ENCODE data around the gene VILL. TPM values are rescaled to one million over a fixed set of nuclear protein-coding genes. Genes with fewer than 3 reads are reported as not detected.
A peak's percentile ranks its signal among the peaks of the same experiment; 100 is the strongest.
"Not testable (repeated sequence)": the region's sequence is repeated elsewhere in the genome, so short reads cannot be mapped to it uniquely, and the experiment has no call there.

Gene VILL
- total RNA-seq, 4 donors from 2014 or later, result 112 to 214 (median 172) TPM

DNA sequence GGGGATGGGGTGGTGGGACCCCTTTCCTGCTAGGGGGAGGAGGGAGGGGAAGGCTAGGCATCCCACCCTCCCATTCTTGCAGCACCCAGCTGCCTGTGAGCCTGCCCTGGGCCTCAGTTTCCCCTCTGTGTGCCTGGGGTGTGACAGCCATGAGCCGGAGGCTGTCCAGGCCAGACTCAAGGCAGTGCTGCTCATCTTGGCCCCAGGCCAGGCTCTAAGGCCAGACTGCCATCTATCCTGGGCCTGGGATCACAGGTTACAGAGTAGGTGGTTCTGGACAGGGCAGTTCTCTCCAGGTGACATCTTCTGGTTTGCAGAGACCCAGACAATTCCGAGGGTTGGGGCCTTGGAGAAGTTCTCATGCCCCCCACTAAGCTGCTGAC, 3.3 kb upstream of the VILL start:
- Histone ChIP-seq H3K27ac (peak overlapping the region; percentile 84 to 92 (median 88)), H3K4me1 (peaks cover 11 to 53% (median 47%) of the 10 kb centered on the region in 4 donors), H3K4me3 (no peak overlapping the region), H3K9me3 (no peaks in the 10 kb centered on the region), H3K27me3 (no peaks in the 10 kb centered on the region), H3K36me3 (no peaks in the 10 kb centered on the region)
- intact Hi-C loops (cut with DNase I; ENCODE audit: low total_unique reads), result no loop called here
- DNase-seq, result no peak
- in situ Hi-C loops (cut with MboI; ENCODE audit: low pct_ligation_motif_present in 1 of 4, low pct_unique_long_range_greater_than_20kb in 1 of 4, low sequenced_read_pairs in 3 of 4), result no loop called here
- TF ChIP-seq POLR2A (IDR thresholded peaks at IDR 0.05) (no peak), POLR2AphosphoS5 (IDR thresholded peaks at IDR 0.05) (no peak), CTCF (IDR thresholded peaks at IDR 0.05) (no peak), EP300 (IDR thresholded peaks at IDR 0.05; ENCODE audit: low read depth) (no peak)
- WGBS, 2 donors (ENCODE audit: low coverage in 1 of 2), result 62% methylated on average over 2 of the region's 2 CpGs; no CpG with 5 or more reads in 1 of the 2 donors

- Histone ChIP-seq H3K4me1 (peaks cover 11 to 56% (median 48%) of the 10 kb centered on the region in 4 donors), H3K9me3 (no peaks in the 10 kb centered on the region), H3K27ac (peak overlapping the region; percentile 84 to 92 (median 88)), H3K4me3 (peak overlapping the region in 1 of 4 donors; percentile 19), H3K27me3 (no peaks in the 10 kb centered on the region), H3K36me3 (no peaks in the 10 kb centered on the region)
- WGBS, 2 donors (ENCODE audit: low coverage in 1 of 2), result 55% methylated on average over 7 of the region's 7 CpGs; no CpG with 5 or more reads in 1 of the 2 donors
- TF ChIP-seq POLR2A (IDR thresholded peaks at IDR 0.05) (peak; percentile 57), EP300 (IDR thresholded peaks at IDR 0.05; ENCODE audit: low read depth) (no peak), POLR2AphosphoS5 (IDR thresholded peaks at IDR 0.05) (peak in 2 of 3 donors; percentile 73 to 86)
- intact Hi-C loops (cut with DNase I; ENCODE audit: low total_unique reads) (no loop called here), in situ Hi-C loops (cut with MboI; ENCODE audit: low pct_ligation_motif_present in 1 of 4, low pct_unique_long_range_greater_than_20kb in 1 of 4, low sequenced_read_pairs in 3 of 4) (no loop called here)
- DNase-seq, result peak; percentile 66
Measured at GRCh38 chr3:37987751-37988179, 2.8 kb upstream of the VILL start.

GRCh38 chr3:37988376-37988775, 2.2 kb upstream of the VILL start:
- H3K27me3 ChIP-seq; H3K36me3 ChIP-seq; H3K9me3 ChIP-seq; intact Hi-C loops (cut with DNase I; ENCODE audit: low total_unique reads); DNase-seq; in situ Hi-C loops (cut with MboI; ENCODE audit: low pct_ligation_motif_present in 1 of 4, low pct_unique_long_range_greater_than_20kb in 1 of 4, low sequenced_read_pairs in 3 of 4): not testable (repeated sequence)
- peaks cover 15 to 61% (median 54%) of the 10 kb centered on the region in 4 donors for H3K4me1 ChIP-seq
- H3K4me3 ChIP-seq, result peak overlapping the region in 1 of 4 donors; percentile 19
- peak overlapping the region; percentile 84 to 92 (median 88) for H3K27ac ChIP-seq
- 50 to 75% methylated on average over 1 to 10 of the region's 10 CpGs for WGBS, 2 donors (ENCODE audit: low coverage in 1 of 2)

DNA sequence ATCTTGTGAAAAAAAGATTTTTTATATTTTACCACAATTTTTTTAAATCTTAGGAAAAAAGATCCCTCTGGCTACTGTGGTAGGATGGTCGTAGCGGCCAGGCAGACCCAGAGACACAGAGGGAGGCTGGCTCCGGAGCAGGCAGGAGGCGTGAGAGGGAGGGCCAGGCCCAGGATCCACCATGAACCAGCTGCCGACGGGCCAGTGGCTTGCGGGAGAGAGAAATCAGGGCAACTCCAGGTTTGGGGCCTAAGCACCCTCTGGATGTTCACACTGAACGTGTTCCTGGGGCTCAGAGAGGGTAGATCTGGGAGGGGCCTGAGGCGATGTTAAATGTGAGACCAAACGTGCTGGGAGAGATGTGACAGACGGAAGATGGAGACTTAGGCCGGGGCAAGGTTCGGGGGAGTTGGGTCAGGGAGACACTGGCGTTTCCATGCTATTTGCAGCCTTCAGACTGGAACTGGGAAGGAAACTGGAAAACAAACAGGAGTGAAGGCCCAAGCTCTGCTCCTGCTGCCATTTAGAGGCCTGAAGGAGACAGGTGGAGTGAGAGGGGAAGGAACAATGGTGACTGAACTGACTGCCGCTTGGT, 1.6 kb upstream of the VILL start:
- no peak for TF ChIP-seq CTCF (IDR thresholded peaks at IDR 0.05)
- Histone ChIP-seq H3K4me1 (peaks cover 21 to 67% (median 60%) of the 10 kb centered on the region in 4 donors), H3K27ac (peak overlapping the region; percentile 85 to 92 (median 90)), H3K4me3 (peak overlapping the region in 1 of 4 donors; percentile 19), H3K36me3 (no peaks in the 10 kb centered on the region), H3K27me3 (no peaks in the 10 kb centered on the region), H3K9me3 (no peaks in the 10 kb centered on the region)
- intact Hi-C loops (cut with DNase I; ENCODE audit: low total_unique reads), result no loop called here
- DNase-seq, result no peak
- in situ Hi-C loops (cut with MboI; ENCODE audit: low pct_ligation_motif_present in 1 of 4, low pct_unique_long_range_greater_than_20kb in 1 of 4, low sequenced_read_pairs in 3 of 4), result no loop called here
- WGBS, 2 donors (ENCODE audit: low coverage in 1 of 2), result 83 to 92% methylated on average over 8 to 15 of the region's 15 CpGs

GRCh38 chr3:37989821-37990480, 635 bp upstream of the VILL start:
- in situ Hi-C loops (cut with MboI; ENCODE audit: low pct_ligation_motif_present in 1 of 4, low pct_unique_long_range_greater_than_20kb in 1 of 4, low sequenced_read_pairs in 3 of 4), result no loop called here
- TF ChIP-seq CTCF (IDR thresholded peaks at IDR 0.05) (no peak), POLR2AphosphoS5 (IDR thresholded peaks at IDR 0.05) (no peak), EP300 (IDR thresholded peaks at IDR 0.05; ENCODE audit: low read depth) (no peak), POLR2A (IDR thresholded peaks at IDR 0.05) (no peak)
- 86% methylated on average over 7 of the region's 7 CpGs; no CpG with 5 or more reads in 1 of the 2 donors for WGBS, 2 donors (ENCODE audit: low coverage in 1 of 2)
- no peak for DNase-seq
- Histone ChIP-seq H3K27ac (peak overlapping the region; percentile 85 to 90 (median 89)), H3K36me3 (no peaks in the 10 kb centered on the region), H3K4me1 (peaks cover 23 to 75% (median 67%) of the 10 kb centered on the region in 4 donors), H3K4me3 (peak overlapping the region in 1 of 4 donors; percentile 40), H3K27me3 (no peaks in the 10 kb centered on the region), H3K9me3 (no peaks in the 10 kb centered on the region)
- intact Hi-C loops (cut with DNase I; ENCODE audit: low total_unique reads), result no loop called here
